Thyroid gland (tissue), 4 donors: ENCODE data around the gene ZFYVE21. TPM values are rescaled to one million over a fixed set of nuclear protein-coding genes. Genes with fewer than 3 reads are reported as not detected.
A peak's percentile ranks its signal among the peaks of the same experiment; 100 is the strongest.

Experiments
- DNase-seq, 2 donors: peaks; one replicate each; pipeline ENCODE4 v3.0.0-alpha.2; 2019
- H3K27ac ChIP-seq, 3 donors: fragments of 200-600 bp; sonication (generic); 1 replicate in 2 of 3; 2 replicates in 1 of 3; pipeline ENCODE4 v1.5.1; 2016 to 2019; ENCODE audit warnings: mild to moderate bottlenecking in 1 of 3, moderate library complexity in 1 of 3
- H3K27me3 ChIP-seq: fragments of 200-600 bp; sonication (generic); one replicate; pipeline ENCODE4 v1.5.1; 2019
- H3K36me3 ChIP-seq, 2 donors: fragments of 200-600 bp; sonication (generic); one replicate each; pipeline ENCODE4 v1.5.1; 2016 to 2019
- H3K4me1 ChIP-seq, 2 donors: fragments of 200-600 bp; sonication (generic); one replicate each; pipeline ENCODE4 v1.5.1; 2017 to 2019
- H3K4me3 ChIP-seq, 3 donors: fragments of 200-600 bp; sonication (generic); replicated peaks in 1 of 3; 1 replicate in 2 of 3; 2 replicates in 1 of 3; pipeline ENCODE4 v1.5.1; 2016; ENCODE audit warnings: mild to moderate bottlenecking in 1 of 3
- H3K9me3 ChIP-seq: fragments of 200-600 bp; sonication (generic); one replicate; pipeline ENCODE4 v1.5.1; 2017
- CTCF ChIP-seq, 6 experiments: fragments of 200-600 bp in 3 of 6; fragments of 450-650 bp in 3 of 6; sonication (generic) in 3 of 6; IDR thresholded peaks; one replicate each; pipeline ENCODE4 v1.5.1; 2016 to 2019; ENCODE audit warnings: antibody characterized with exemption in 6 of 6, mild to moderate bottlenecking in 2 of 6, inconsistent platforms in 1 of 6, moderate library complexity in 1 of 6
- POLR2A ChIP-seq, 2 donors: fragments of 450-650 bp; IDR thresholded peaks; one replicate each; pipeline ENCODE4 v1.6.1; 2017; ENCODE audit warnings: antibody characterized with exemption in 2 of 2, mild to moderate bottlenecking in 2 of 2, moderate library complexity in 1 of 2
- WGBS, 2 donors: methylation state at CpG; one replicate each; pipeline ENCODE4 v1.1.5; 2017; 5-methylcytosine and 5-hydroxymethylcytosine counted together
- intact Hi-C: fragments of 100-400 bp; cut with DNase I; formaldehyde crosslinking; loops from one replicate; pipeline ENCODE4 v1.15.1; 2023
- total RNA-seq, 4 donors: library from RNA; depleted of rRNA; stranded (reverse); fragments of >200 nt; gene quantifications; one replicate each; pipeline ENCODE4 v1.2.3, GENCODE V29; 2016

ZFYVE21 gene
- total RNA-seq, 4 donors from 2014 or later, result 113 to 167 (median 131) TPM

GRCh38 chr14:103724116-103724515 lies 8.5 kb downstream of the ZFYVE21 start:
- H3K4me1 ChIP-seq, result peaks cover 21 to 38% of the 10 kb centered on the region in 2 donors
- H3K9me3 ChIP-seq, result no peaks in the 10 kb centered on the region
- H3K27ac ChIP-seq, result peak overlapping the region in 2 of 3 donors; percentile 27 to 67
- no peak overlapping the region for H3K4me3 ChIP-seq
- DNase-seq, result peak in 1 of 2 donors; percentile 23
- intact Hi-C loops, result no loop called here
- 62 to 70% methylated on average over 5 of the region's 20 CpGs for WGBS, 2 donors
- no peaks in the 10 kb centered on the region for H3K36me3 ChIP-seq
- no peaks in the 10 kb centered on the region for H3K27me3 ChIP-seq
- TF ChIP-seq CTCF (IDR thresholded peaks at IDR 0.05) (no peak), POLR2A (IDR thresholded peaks at IDR 0.05) (no peak)

GRCh38 chr14:103725001-103725682 lies 9.5 kb downstream of the ZFYVE21 start:
- intact Hi-C loops, result no loop called here
- WGBS, 2 donors, result 96 to 98% methylated on average over 7 to 24 of the region's 29 CpGs
- H3K27ac ChIP-seq, result no peak overlapping the region

GRCh38 chr14:103725739-103726395 lies 10.3 kb downstream of the ZFYVE21 start:
- Histone ChIP-seq H3K27me3 (no peaks in the 10 kb centered on the region), H3K4me3 (no peak overlapping the region), H3K4me1 (peaks cover 29 to 48% of the 10 kb centered on the region in 2 donors), H3K27ac (no peak overlapping the region), H3K36me3 (peaks cover 0 to 5% of the 10 kb centered on the region in 2 donors), H3K9me3 (no peaks in the 10 kb centered on the region)
- intact Hi-C loops, result no loop called here
- TF ChIP-seq CTCF (IDR thresholded peaks at IDR 0.05) (no peak), POLR2A (IDR thresholded peaks at IDR 0.05) (no peak)
- no peak for DNase-seq
- 94 to 97% methylated on average over 16 of the region's 16 CpGs for WGBS, 2 donors

More at GRCh38 chr14:103725001-103725682, 9.5 kb downstream of the ZFYVE21 start:
- no peak for DNase-seq
- H3K9me3 ChIP-seq, result no peaks in the 10 kb centered on the region
- no peak overlapping the region for H3K4me3 ChIP-seq
- peaks cover 27 to 47% of the 10 kb centered on the region in 2 donors for H3K4me1 ChIP-seq
- H3K27me3 ChIP-seq, result no peaks in the 10 kb centered on the region
- peaks cover 0 to 5% of the 10 kb centered on the region in 2 donors for H3K36me3 ChIP-seq
- TF ChIP-seq POLR2A (IDR thresholded peaks at IDR 0.05), result no peak
- TF ChIP-seq CTCF (IDR thresholded peaks at IDR 0.05), result no peak

GRCh38 chr14:103726474-103726873 lies 10.9 kb downstream of the ZFYVE21 start:
- no peak overlapping the region for H3K27ac ChIP-seq
- TF ChIP-seq CTCF (IDR thresholded peaks at IDR 0.05), result no peak
- TF ChIP-seq POLR2A (IDR thresholded peaks at IDR 0.05), result no peak
- intact Hi-C loops, result no loop called here
- H3K9me3 ChIP-seq, result no peaks in the 10 kb centered on the region
- peaks cover 0 to 5% of the 10 kb centered on the region in 2 donors for H3K36me3 ChIP-seq
- H3K4me1 ChIP-seq, result peaks cover 29 to 48% of the 10 kb centered on the region in 2 donors
- DNase-seq, result no peak
- 88 to 93% methylated on average over 17 to 18 of the region's 18 CpGs for WGBS, 2 donors
- no peak overlapping the region for H3K4me3 ChIP-seq
- no peaks in the 10 kb centered on the region for H3K27me3 ChIP-seq
